ENCODE measurements around the gene F11.
"Not testable (repeated sequence)": the region's sequence is repeated elsewhere in the genome, so short reads cannot be mapped to it uniquely, and the experiment has no call there.

The F11 gene

GRCh38 chr4:186318481-186318880, 52.5 kb downstream of the F11 start:
- H3K4me3 ChIP-seq = no peak overlapping the region
- no peak overlapping the region for H3K9ac ChIP-seq
- no peak overlapping the region for H3K27ac ChIP-seq
- no peaks in the 10 kb centered on the region for H4K20me1 ChIP-seq
- H3K9me3 ChIP-seq (replicated peaks in 1 of 11) = no peaks in the 10 kb centered on the region
- H3K36me3 ChIP-seq = no peaks in the 10 kb centered on the region
- no peaks in the 10 kb centered on the region for H3K27me3 ChIP-seq
- H3K4me2 ChIP-seq = no peak overlapping the region
- H3K4me1 ChIP-seq = no peaks in the 10 kb centered on the region
- no peak for TF ChIP-seq Cebpa-rat (IDR thresholded peaks at IDR 0.05)

GRCh38 chr4:186324660-186325059, 58.7 kb downstream of the F11 start:
- not testable (repeated sequence) for H3K9me3 ChIP-seq (replicated peaks in 1 of 11); H4K20me1 ChIP-seq; H3K9ac ChIP-seq; H3K4me3 ChIP-seq; H3K27me3 ChIP-seq; H3K27ac ChIP-seq; H3K36me3 ChIP-seq; H3K4me1 ChIP-seq; H3K4me2 ChIP-seq

- no peak overlapping the region for H3K4me3 ChIP-seq
- no peaks in the 10 kb centered on the region for H3K27me3 ChIP-seq
- TF ChIP-seq Cebpa-rat (IDR thresholded peaks at IDR 0.05) = no peak
- no peaks in the 10 kb centered on the region for H4K20me1 ChIP-seq
- peaks cover 6 to 20% (median 11%) of the 10 kb centered on the region in 11 experiments; a peak in 18 of 22 replicates for H3K9me3 ChIP-seq (replicated peaks in 1 of 11)
- H3K36me3 ChIP-seq = no peaks in the 10 kb centered on the region
- no peak overlapping the region for H3K27ac ChIP-seq
- no peak overlapping the region for H3K9ac ChIP-seq
- no peaks in the 10 kb centered on the region for H3K4me1 ChIP-seq
- no peak overlapping the region for H3K4me2 ChIP-seq
Measured at GRCh38 chr4:186326391-186326790, 60.4 kb downstream of the F11 start.

- Histone ChIP-seq H3K4me2 (no peak overlapping the region), H3K9me3 (replicated peaks in 1 of 11) (peaks cover 33 to 49% (median 40%) of the 10 kb centered on the region in 11 experiments), H3K9ac (no peak overlapping the region), H3K27me3 (no peaks in the 10 kb centered on the region), H3K4me3 (no peak overlapping the region), H4K20me1 (no peaks in the 10 kb centered on the region), H3K4me1 (no peaks in the 10 kb centered on the region), H3K27ac (no peak overlapping the region), H3K36me3 (no peaks in the 10 kb centered on the region; a peak in 1 of 22 replicates)
- no peak for TF ChIP-seq Cebpa-rat (IDR thresholded peaks at IDR 0.05)
Measured at GRCh38 chr4:186329372-186329771, 63.4 kb downstream of the F11 start.

GRCh38 chr4:186330368-186330767, 64.4 kb downstream of the F11 start:
- H3K9me3 ChIP-seq (replicated peaks in 1 of 11) = peaks cover 34 to 50% (median 41%) of the 10 kb centered on the region in 11 experiments
- no peak for TF ChIP-seq Cebpa-rat (IDR thresholded peaks at IDR 0.05)
- no peak overlapping the region for H3K4me2 ChIP-seq
- H3K4me3 ChIP-seq = no peak overlapping the region
- H3K9ac ChIP-seq = no peak overlapping the region
- no peaks in the 10 kb centered on the region; a peak in 1 of 22 replicates for H3K36me3 ChIP-seq
- H3K27ac ChIP-seq = no peak overlapping the region
- no peaks in the 10 kb centered on the region for H3K27me3 ChIP-seq
- no peaks in the 10 kb centered on the region for H4K20me1 ChIP-seq
- H3K4me1 ChIP-seq = no peaks in the 10 kb centered on the region

- H3K27me3 ChIP-seq = no peaks in the 10 kb centered on the region
Measured at GRCh38 chr4:186335793-186336192, 69.8 kb downstream of the F11 start.

More at GRCh38 chr4:186335793-186336192, 69.8 kb downstream of the F11 start:
- no peak for TF ChIP-seq Cebpa-rat (IDR thresholded peaks at IDR 0.05)
- no peak overlapping the region for H3K4me3 ChIP-seq
- peaks cover 33 to 41% (median 36%) of the 10 kb centered on the region in 11 experiments for H3K9me3 ChIP-seq (replicated peaks in 1 of 11)
- no peak overlapping the region for H3K4me2 ChIP-seq
- H3K36me3 ChIP-seq = no peaks in the 10 kb centered on the region; a peak in 1 of 22 replicates
- H3K27ac ChIP-seq = no peak overlapping the region
- no peak overlapping the region for H3K9ac ChIP-seq
- no peaks in the 10 kb centered on the region for H4K20me1 ChIP-seq
- H3K4me1 ChIP-seq = peaks cover 0 to 17% (median 5%) of the 10 kb centered on the region in 10 experiments; a peak in 9 of 20 replicates

Data from BLaER1 treated with 17β-estradiol and CSF1 and Interleukin-3, amounts not matched to agents 10 nM and 100 nM (cell line).